Nephron progenitor cell (in vitro differentiated cells): Measurements from ENCODE around the gene CNTNAP2.
"Not testable (repeated sequence)": the region's sequence is repeated elsewhere in the genome, so short reads cannot be mapped to it uniquely, and the experiment has no call there.

Experiments used
- DNase-seq: peaks from one replicate; pipeline ENCODE4 v3.0.0; 2021
- H3K27ac Mint-ChIP-seq: 2 replicates; pipeline ENCODE4 v1.8.0; 2021; ENCODE audit warnings: mild to moderate bottlenecking, moderate library complexity, mixed read lengths
- H3K27me3 Mint-ChIP-seq: 2 replicates; pipeline ENCODE4 v1.8.0; 2021; ENCODE audit warnings: mild to moderate bottlenecking, low read depth, mixed read lengths; ENCODE audit not compliant: poor library complexity
- H3K36me3 Mint-ChIP-seq: 2 replicates; pipeline ENCODE4 v1.8.0; 2021; ENCODE audit warnings: low read depth, mixed read lengths
- H3K4me1 Mint-ChIP-seq: 2 replicates; pipeline ENCODE4 v1.8.0; 2021; ENCODE audit warnings: mixed read lengths
- H3K4me3 Mint-ChIP-seq: 2 replicates; pipeline ENCODE4 v1.8.0; 2021; ENCODE audit warnings: mild to moderate bottlenecking, moderate library complexity, mixed read lengths
- H3K9me3 Mint-ChIP-seq: 2 replicates; pipeline ENCODE4 v1.8.0; 2021; ENCODE audit warnings: mild to moderate bottlenecking, moderate library complexity, mixed read lengths
- CTCF ChIP-seq: fragments of 200-600 bp; sonication (generic); IDR thresholded peaks from 2 replicates; pipeline ENCODE4 v1.5.0; 2021; ENCODE audit warnings: antibody characterized with exemption

CNTNAP2 gene

GRCh38 chr7:147731311-147731710, 1614.7 kb downstream of the CNTNAP2 start:
- no peak overlapping the region for H3K4me3 Mint-ChIP-seq
- no peaks in the 10 kb centered on the region for H3K36me3 Mint-ChIP-seq
- H3K9me3 Mint-ChIP-seq, result peaks cover 24% of the 10 kb centered on the region
- TF ChIP-seq CTCF, result no peak
- DNase-seq, result no peak
- H3K27ac Mint-ChIP-seq, result no peak overlapping the region
- H3K27me3 Mint-ChIP-seq, result no peaks in the 10 kb centered on the region
- peaks cover 1% of the 10 kb centered on the region for H3K4me1 Mint-ChIP-seq

- H3K36me3 Mint-ChIP-seq, H3K4me3 Mint-ChIP-seq, DNase-seq, H3K27me3 Mint-ChIP-seq, H3K4me1 Mint-ChIP-seq, H3K27ac Mint-ChIP-seq: not testable (repeated sequence)
- H3K9me3 Mint-ChIP-seq, result peaks cover 38% of the 10 kb centered on the region
Measured at GRCh38 chr7:147737559-147738214, 1621.1 kb downstream of the CNTNAP2 start.

- DNase-seq, result no peak
- Mint-ChIP-seq H3K27ac (no peak overlapping the region), H3K27me3 (no peaks in the 10 kb centered on the region)
Measured at GRCh38 chr7:147742301-147742700, 1625.7 kb downstream of the CNTNAP2 start.

GRCh38 chr7:147756300-147756699, 1639.7 kb downstream of the CNTNAP2 start:
- Mint-ChIP-seq H3K4me1 (peaks cover 22% of the 10 kb centered on the region), H3K36me3 (no peaks in the 10 kb centered on the region), H3K9me3 (no peaks in the 10 kb centered on the region), H3K27ac (no peak overlapping the region), H3K27me3 (no peaks in the 10 kb centered on the region), H3K4me3 (no peak overlapping the region)
- no peak for DNase-seq
- TF ChIP-seq CTCF, result no peak

More at GRCh38 chr7:147742301-147742700, 1625.7 kb downstream of the CNTNAP2 start:
- Mint-ChIP-seq H3K9me3 (peaks cover 17% of the 10 kb centered on the region), H3K36me3 (peaks cover 3% of the 10 kb centered on the region), H3K4me1 (peaks cover 9% of the 10 kb centered on the region), H3K4me3 (no peak overlapping the region)
- TF ChIP-seq CTCF, result no peak

GRCh38 chr7:147759327-147759943, 1642.8 kb downstream of the CNTNAP2 start:
- H3K9me3 Mint-ChIP-seq, result no peaks in the 10 kb centered on the region

GRCh38 chr7:147765301-147765700, 1648.7 kb downstream of the CNTNAP2 start:
- no peaks in the 10 kb centered on the region for H3K27me3 Mint-ChIP-seq
- no peak for DNase-seq
- no peaks in the 10 kb centered on the region for H3K36me3 Mint-ChIP-seq
- peaks cover 18% of the 10 kb centered on the region for H3K4me1 Mint-ChIP-seq
- H3K9me3 Mint-ChIP-seq, result no peaks in the 10 kb centered on the region
- H3K4me3 Mint-ChIP-seq, result no peak overlapping the region
- no peak overlapping the region for H3K27ac Mint-ChIP-seq
- TF ChIP-seq CTCF, result no peak

More at GRCh38 chr7:147759327-147759943, 1642.8 kb downstream of the CNTNAP2 start:
- TF ChIP-seq CTCF, result no peak
- no peaks in the 10 kb centered on the region for H3K27me3 Mint-ChIP-seq
- no peak overlapping the region for H3K4me3 Mint-ChIP-seq
- no peak overlapping the region for H3K27ac Mint-ChIP-seq
- H3K4me1 Mint-ChIP-seq, result peaks cover 30% of the 10 kb centered on the region
- no peak for DNase-seq
- H3K36me3 Mint-ChIP-seq, result no peaks in the 10 kb centered on the region
